Body of pancreas (tissue), 4 donors: ENCODE measurements around the gene LETM1. TPM values are rescaled to one million over a fixed set of nuclear protein-coding genes. Genes with fewer than 3 reads are reported as not detected.

Experiments
- ATAC-seq: fragments of 150-250 bp; one replicate; pipeline ENCODE4 v1.9.1; 2016
- DNase-seq, 4 donors: peaks; one replicate each; pipeline ENCODE4 v3.0.0-alpha.2; 2019
- H3K27ac ChIP-seq, 4 donors: fragments of 200-600 bp; sonication (generic); 1 replicate in 3 of 4; 2 replicates in 1 of 4; pipeline versions ENCODE4 v1.5.1 to v1.6.1; 2016 to 2019; ENCODE audit warnings: mild to moderate bottlenecking in 1 of 4, mixed read lengths in 1 of 4, moderate library complexity in 1 of 4
- H3K27me3 ChIP-seq, 2 donors: fragments of 200-600 bp; sonication (generic); one replicate each; pipeline ENCODE4 v1.6.0; 2016; ENCODE audit warnings: mild to moderate bottlenecking in 1 of 2
- H3K36me3 ChIP-seq, 2 donors: fragments of 200-600 bp; sonication (generic); replicated peaks in 1 of 2; 2 replicates each; pipeline ENCODE4 v1.5.1; 2016; ENCODE audit warnings: low read depth in 2 of 2; ENCODE audit not compliant: insufficient read depth in 1 of 2
- H3K4me1 ChIP-seq: fragments of 200-600 bp; sonication (generic); one replicate; pipeline ENCODE4 v1.6.0; 2016
- H3K4me3 ChIP-seq, 2 donors: fragments of 200-600 bp; sonication (generic); 1 replicate in 1 of 2; 2 replicates in 1 of 2; pipeline ENCODE4 v1.5.1; 2016 to 2019
- H3K9me3 ChIP-seq, 3 donors: fragments of 200-600 bp; sonication (generic); 1 replicate in 2 of 3; 2 replicates in 1 of 3; pipeline ENCODE4 v1.5.1; 2016
- POLR2A ChIP-seq, 3 donors: fragments of 450-650 bp; IDR thresholded peaks; one replicate each; pipeline ENCODE4 v1.6.1; 2016; ENCODE audit warnings: antibody characterized with exemption in 3 of 3, mild to moderate bottlenecking in 2 of 3
- WGBS, 2 donors: methylation state at CpG; one replicate each; pipeline ENCODE4 v1.1.5; 2017; 5-methylcytosine and 5-hydroxymethylcytosine counted together
- intact Hi-C: fragments of 100-400 bp; cut with DNase I; formaldehyde crosslinking; loops from one replicate; pipeline ENCODE4 v1.15.1; 2023
- total RNA-seq, 2 donors: library from RNA; depleted of rRNA; stranded (reverse); fragments of >200 nt; gene quantifications; one replicate each; pipeline ENCODE4 v1.1.0, GENCODE V29; 2016
- TF ChIP-seq, protein P1 (sequence below), 7 experiments: fragments of 450-650 bp in 4 of 7; fragments of 200-600 bp in 3 of 7; sonication (generic) in 3 of 7; IDR thresholded peaks; one replicate each; pipeline ENCODE4 v1.5.1; 2016 to 2019; ENCODE audit warnings: antibody characterized with exemption in 7 of 7

The LETM1 gene
- total RNA-seq, 2 donors from 2014 or later, result 23.3 to 52.4 TPM

DNA sequence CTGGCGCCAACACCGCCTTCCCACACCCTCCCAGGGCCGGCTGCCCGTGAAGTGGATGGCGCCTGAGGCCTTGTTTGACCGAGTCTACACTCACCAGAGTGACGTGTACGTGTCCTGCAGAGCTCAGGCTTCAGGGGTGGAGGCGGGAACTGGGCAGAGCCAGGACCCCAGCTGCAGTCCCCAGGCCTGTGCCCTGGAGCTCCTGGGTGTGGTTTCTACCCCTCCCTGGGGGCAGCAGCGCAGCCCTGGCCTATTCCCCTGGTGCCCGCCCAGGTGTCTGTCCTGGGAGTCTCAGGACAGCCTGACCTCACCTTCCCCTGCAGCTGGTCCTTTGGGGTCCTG is 49.8 kb downstream of the LETM1 start:
- Histone ChIP-seq H3K4me3 (no peak overlapping the region), H3K36me3 (no peaks in the 10 kb centered on the region), H3K27ac (peak overlapping the region in 2 of 4 donors; percentile 34 to 47), H3K9me3 (no peaks in the 10 kb centered on the region), H3K4me1 (peaks cover 46% of the 10 kb centered on the region), H3K27me3 (no peaks in the 10 kb centered on the region)
- intact Hi-C loops, result no loop called here
- WGBS, 2 donors, result 64 to 76% methylated on average over 9 to 11 of the region's 11 CpGs
- ATAC-seq (no peak), DNase-seq (no peak)
- TF ChIP-seq, protein P1, sequence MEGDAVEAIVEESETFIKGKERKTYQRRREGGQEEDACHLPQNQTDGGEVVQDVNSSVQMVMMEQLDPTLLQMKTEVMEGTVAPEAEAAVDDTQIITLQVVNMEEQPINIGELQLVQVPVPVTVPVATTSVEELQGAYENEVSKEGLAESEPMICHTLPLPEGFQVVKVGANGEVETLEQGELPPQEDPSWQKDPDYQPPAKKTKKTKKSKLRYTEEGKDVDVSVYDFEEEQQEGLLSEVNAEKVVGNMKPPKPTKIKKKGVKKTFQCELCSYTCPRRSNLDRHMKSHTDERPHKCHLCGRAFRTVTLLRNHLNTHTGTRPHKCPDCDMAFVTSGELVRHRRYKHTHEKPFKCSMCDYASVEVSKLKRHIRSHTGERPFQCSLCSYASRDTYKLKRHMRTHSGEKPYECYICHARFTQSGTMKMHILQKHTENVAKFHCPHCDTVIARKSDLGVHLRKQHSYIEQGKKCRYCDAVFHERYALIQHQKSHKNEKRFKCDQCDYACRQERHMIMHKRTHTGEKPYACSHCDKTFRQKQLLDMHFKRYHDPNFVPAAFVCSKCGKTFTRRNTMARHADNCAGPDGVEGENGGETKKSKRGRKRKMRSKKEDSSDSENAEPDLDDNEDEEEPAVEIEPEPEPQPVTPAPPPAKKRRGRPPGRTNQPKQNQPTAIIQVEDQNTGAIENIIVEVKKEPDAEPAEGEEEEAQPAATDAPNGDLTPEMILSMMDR (IDR thresholded peaks at IDR 0.05), result no peak
- TF ChIP-seq POLR2A (IDR thresholded peaks at IDR 0.05), result no peak

- ATAC-seq (no peak), DNase-seq (no peak)
- peaks cover 46% of the 10 kb centered on the region for H3K4me1 ChIP-seq
- TF ChIP-seq, protein P1 (IDR thresholded peaks at IDR 0.05), result no peak
- TF ChIP-seq POLR2A (IDR thresholded peaks at IDR 0.05), result no peak
- WGBS, 2 donors, result 62 to 83% methylated on average over 15 to 33 of the region's 47 CpGs
- H3K27me3 ChIP-seq, result no peaks in the 10 kb centered on the region
- no peaks in the 10 kb centered on the region for H3K9me3 ChIP-seq
- no peak overlapping the region for H3K4me3 ChIP-seq
- peak overlapping the region in 1 of 4 donors; percentile 34 for H3K27ac ChIP-seq
- no peaks in the 10 kb centered on the region for H3K36me3 ChIP-seq
- intact Hi-C loops, result no loop called here
Measured at GRCh38 chr4:1805493-1806222, 50.3 kb downstream of the LETM1 start.

DNA sequence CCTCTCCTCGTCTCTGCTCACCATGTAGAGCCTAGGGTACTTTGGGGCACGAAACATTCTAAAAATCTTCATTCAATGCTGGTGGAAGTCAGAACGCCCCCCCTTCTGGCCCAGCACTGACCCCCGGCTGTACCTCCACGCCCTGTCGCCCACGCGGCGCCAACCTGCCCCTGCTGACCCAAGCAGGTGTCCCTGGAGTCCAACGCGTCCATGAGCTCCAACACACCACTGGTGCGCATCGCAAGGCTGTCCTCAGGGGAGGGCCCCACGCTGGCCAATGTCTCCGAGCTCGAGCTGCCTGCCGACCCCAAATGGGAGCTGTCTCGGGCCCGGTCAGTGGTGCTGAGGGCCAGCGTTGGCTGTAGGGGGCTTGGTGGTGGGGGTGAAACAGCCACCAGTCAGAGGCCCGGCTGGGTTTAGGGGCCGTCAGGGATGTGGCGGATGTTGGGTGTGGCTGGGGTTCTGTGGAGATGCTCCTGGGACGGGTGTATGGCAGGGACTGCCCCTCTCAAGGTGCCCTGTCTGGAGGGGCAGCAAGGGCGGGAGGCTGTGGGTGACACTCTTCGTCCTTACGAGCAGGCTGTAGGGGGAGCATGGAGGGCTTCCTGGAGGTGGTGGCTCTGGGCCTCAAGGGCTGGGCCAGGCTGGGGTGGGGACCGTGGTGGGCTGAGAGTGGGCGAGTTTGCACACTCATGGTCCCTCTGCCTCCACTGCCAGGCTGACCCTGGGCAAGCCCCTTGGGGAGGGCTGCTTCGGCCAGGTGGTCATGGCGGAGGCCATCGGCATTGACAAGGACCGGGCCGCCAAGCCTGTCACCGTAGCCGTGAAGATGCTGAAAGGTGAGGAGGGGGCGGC is 51.1 kb downstream of the LETM1 start:
- WGBS, 2 donors, result 86 to 90% methylated on average over 13 to 31 of the region's 37 CpGs

DNA sequence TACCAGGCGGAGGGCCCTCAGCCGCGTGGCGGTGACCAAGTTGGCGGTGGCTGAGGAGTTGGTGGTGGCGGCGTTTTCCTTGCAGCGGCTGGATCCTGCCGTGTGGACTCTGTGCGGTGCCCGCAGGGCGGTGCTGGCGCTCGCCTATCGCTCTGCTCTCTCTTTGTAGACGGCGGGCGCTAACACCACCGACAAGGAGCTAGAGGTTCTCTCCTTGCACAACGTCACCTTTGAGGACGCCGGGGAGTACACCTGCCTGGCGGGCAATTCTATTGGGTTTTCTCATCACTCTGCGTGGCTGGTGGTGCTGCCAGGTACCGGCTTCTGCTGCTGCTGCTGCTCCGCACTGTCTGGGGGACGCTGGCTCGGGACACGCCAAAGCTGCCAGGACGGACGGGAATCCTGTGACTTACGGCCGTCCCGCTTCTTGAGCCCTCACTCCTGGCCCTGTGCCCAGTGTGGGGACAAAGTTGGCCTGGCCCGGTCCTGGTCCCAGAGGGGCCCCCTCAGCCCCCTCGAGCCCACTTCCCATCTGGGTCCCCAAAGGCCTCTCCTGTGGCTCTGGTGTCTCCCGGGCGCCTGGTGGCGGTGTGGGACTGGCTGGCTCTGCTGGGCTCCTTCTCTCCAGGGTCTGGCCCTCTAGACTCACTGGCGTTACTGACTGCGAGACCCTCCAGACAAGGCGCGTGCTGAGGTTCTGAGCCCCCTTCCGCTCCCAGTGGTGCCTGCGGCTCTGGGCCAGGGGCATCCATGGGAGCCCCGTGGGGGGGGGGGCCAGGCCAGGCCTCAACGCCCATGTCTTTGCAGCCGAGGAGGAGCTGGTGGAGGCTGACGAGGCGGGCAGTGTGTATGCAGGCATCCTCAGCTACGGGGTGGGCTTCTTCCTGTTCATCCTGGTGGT is 52.2 kb downstream of the LETM1 start:
- H3K36me3 ChIP-seq, result no peaks in the 10 kb centered on the region
- H3K9me3 ChIP-seq, result no peaks in the 10 kb centered on the region
- TF ChIP-seq, protein P1 (IDR thresholded peaks at IDR 0.05), result no peak
- no peak for TF ChIP-seq POLR2A (IDR thresholded peaks at IDR 0.05)
- intact Hi-C loops, result loop anchor here (5.0 kb wide), 1 partner anchor 51 kb away; no protein-coding TSS in a partner anchor
- no peaks in the 10 kb centered on the region for H3K27me3 ChIP-seq
- no peak overlapping the region for H3K4me3 ChIP-seq
- 83 to 87% methylated on average over 21 to 42 of the region's 51 CpGs for WGBS, 2 donors
- DNase-seq (no peak), ATAC-seq (no peak)
- H3K4me1 ChIP-seq, result peaks cover 54% of the 10 kb centered on the region
- peak overlapping the region in 1 of 4 donors; percentile 17 for H3K27ac ChIP-seq

More for the DNA sequence above, 51.1 kb downstream of the LETM1 start:
- DNase-seq (no peak), ATAC-seq (no peak)
- no peaks in the 10 kb centered on the region for H3K36me3 ChIP-seq
- peak overlapping the region in 1 of 4 donors; percentile 17 for H3K27ac ChIP-seq
- TF ChIP-seq, protein P1 (IDR thresholded peaks at IDR 0.05), result no peak
- no peak for TF ChIP-seq POLR2A (IDR thresholded peaks at IDR 0.05)
- H3K9me3 ChIP-seq, result no peaks in the 10 kb centered on the region
- intact Hi-C loops, result loop anchor here (5.0 kb wide), 1 partner anchor 53 kb away; no protein-coding TSS in a partner anchor
- no peaks in the 10 kb centered on the region for H3K27me3 ChIP-seq
- H3K4me3 ChIP-seq, result no peak overlapping the region
- H3K4me1 ChIP-seq, result peaks cover 47% of the 10 kb centered on the region
